ENCODE data around the gene REX1BD. TPM values are rescaled to one million over a fixed set of nuclear protein-coding genes. Genes with fewer than 3 reads are reported as not detected.
A peak's percentile ranks its signal among the peaks of the same experiment; 100 is the strongest.

Gene REX1BD
- total and polyA plus RNA-seq, 5 donors from 2014 or later = 87.4 to 163 (median 144) TPM

- Histone ChIP-seq H3K4me3 (ENCODE audit: low read depth, low read length) (no peak overlapping the region), H3K9me3 (ENCODE audit: control insufficient read depth in 2 of 2, low read length in 2 of 2) (no peaks in the 10 kb centered on the region), H3K4me1 (ENCODE audit: control insufficient read depth, insufficient read depth, low read length, poor library complexity, severe bottlenecking) (peaks cover 39% of the 10 kb centered on the region), H3K36me3 (ENCODE audit: control insufficient read depth, insufficient read depth, low read length) (no peaks in the 10 kb centered on the region), H3K27me3 (ENCODE audit: control insufficient read depth, insufficient read depth, low read length) (peaks cover 23% of the 10 kb centered on the region), H3K27ac (ENCODE audit: insufficient read depth, low read length, poor library complexity, severe bottlenecking) (no peak overlapping the region)
- H3K27ac Mint-ChIP-seq = no peak overlapping the region
- peaks cover 70% of the 10 kb centered on the region for H3K27me3 Mint-ChIP-seq
- DNase-seq (no peak), ATAC-seq (ENCODE audit: low read depth in 2 of 2) (no peak)
- no peak overlapping the region for H3K4me3 Mint-ChIP-seq
- peaks cover 3% of the 10 kb centered on the region for H3K36me3 Mint-ChIP-seq
- H3K9me3 Mint-ChIP-seq = peaks cover 0 to 2% (median 0%) of the 10 kb centered on the region in 7 donors
- H3K4me1 Mint-ChIP-seq = peaks cover 0 to 30% (median 8%) of the 10 kb centered on the region in 4 donors
These were observed 21.6 kb downstream of the REX1BD start for GRCh38 chr19:18610245-18610555.

- H3K4me3 Mint-ChIP-seq = peak overlapping the region in 3 of 4 donors; percentile 43 to 74 (median 63)
- ATAC-seq (ENCODE audit: low read depth in 2 of 2) (no peak), DNase-seq (no peak)
- peak overlapping the region in 1 of 3 donors; percentile 62 for H3K27ac Mint-ChIP-seq
- Histone ChIP-seq H3K4me3 (ENCODE audit: low read depth, low read length) (no peak overlapping the region), H3K9me3 (ENCODE audit: control insufficient read depth in 2 of 2, low read length in 2 of 2) (no peaks in the 10 kb centered on the region), H3K36me3 (ENCODE audit: control insufficient read depth, insufficient read depth, low read length) (no peaks in the 10 kb centered on the region), H3K27ac (ENCODE audit: insufficient read depth, low read length, poor library complexity, severe bottlenecking) (no peak overlapping the region), H3K27me3 (ENCODE audit: control insufficient read depth, insufficient read depth, low read length) (peaks cover 23% of the 10 kb centered on the region), H3K4me1 (ENCODE audit: control insufficient read depth, insufficient read depth, low read length, poor library complexity, severe bottlenecking) (peaks cover 39% of the 10 kb centered on the region)
- peaks cover 3% of the 10 kb centered on the region for H3K36me3 Mint-ChIP-seq
- H3K27me3 Mint-ChIP-seq = peaks cover 70% of the 10 kb centered on the region
- peaks cover 0 to 26% (median 4%) of the 10 kb centered on the region in 4 donors for H3K4me1 Mint-ChIP-seq
- peaks cover 0 to 2% (median 0%) of the 10 kb centered on the region in 7 donors for H3K9me3 Mint-ChIP-seq
These were observed 22.1 kb downstream of the REX1BD start for GRCh38 chr19:18610556-18611326.

- H3K4me3 Mint-ChIP-seq = peak overlapping the region; percentile 43 to 82 (median 54)
- peaks cover 39% of the 10 kb centered on the region for H3K4me1 ChIP-seq (ENCODE audit: control insufficient read depth, insufficient read depth, low read length, poor library complexity, severe bottlenecking)
- peaks cover 24% of the 10 kb centered on the region for H3K27me3 ChIP-seq (ENCODE audit: control insufficient read depth, insufficient read depth, low read length)
- H3K36me3 Mint-ChIP-seq = peaks cover 3% of the 10 kb centered on the region
- H3K4me1 Mint-ChIP-seq = peaks cover 0 to 26% (median 4%) of the 10 kb centered on the region in 4 donors
- no peak for ATAC-seq (ENCODE audit: low read depth in 2 of 2)
- H3K9me3 Mint-ChIP-seq = peaks cover 0 to 2% (median 0%) of the 10 kb centered on the region in 7 donors
- H3K36me3 ChIP-seq (ENCODE audit: control insufficient read depth, insufficient read depth, low read length) = no peaks in the 10 kb centered on the region
- H3K27me3 Mint-ChIP-seq = peaks cover 77% of the 10 kb centered on the region
- H3K9me3 ChIP-seq (ENCODE audit: control insufficient read depth in 2 of 2, low read length in 2 of 2) = no peaks in the 10 kb centered on the region
- peak overlapping the region in 1 of 3 donors; percentile 62 for H3K27ac Mint-ChIP-seq
- DNase-seq = no peak
- no peak overlapping the region for H3K4me3 ChIP-seq (ENCODE audit: low read depth, low read length)
- H3K27ac ChIP-seq (ENCODE audit: insufficient read depth, low read length, poor library complexity, severe bottlenecking) = no peak overlapping the region
These were observed 22.9 kb downstream of the REX1BD start for GRCh38 chr19:18611327-18612050.

GRCh38 chr19:18612051-18612771 is 23.6 kb downstream of the REX1BD start:
- Mint-ChIP-seq H3K36me3 (peaks cover 3% of the 10 kb centered on the region), H3K4me3 (peak overlapping the region; percentile 38 to 82 (median 65)), H3K27ac (no peak overlapping the region), H3K27me3 (peaks cover 82% of the 10 kb centered on the region), H3K4me1 (peaks cover 0 to 26% (median 4%) of the 10 kb centered on the region in 4 donors), H3K9me3 (peaks cover 0 to 2% (median 0%) of the 10 kb centered on the region in 7 donors)
- Histone ChIP-seq H3K4me1 (ENCODE audit: control insufficient read depth, insufficient read depth, low read length, poor library complexity, severe bottlenecking) (peaks cover 37% of the 10 kb centered on the region), H3K27me3 (ENCODE audit: control insufficient read depth, insufficient read depth, low read length) (peaks cover 24% of the 10 kb centered on the region), H3K27ac (ENCODE audit: insufficient read depth, low read length, poor library complexity, severe bottlenecking) (no peak overlapping the region), H3K36me3 (ENCODE audit: control insufficient read depth, insufficient read depth, low read length) (no peaks in the 10 kb centered on the region), H3K4me3 (ENCODE audit: low read depth, low read length) (peak overlapping the region; percentile 26), H3K9me3 (ENCODE audit: control insufficient read depth in 2 of 2, low read length in 2 of 2) (no peaks in the 10 kb centered on the region)
- no peak for DNase-seq
- ATAC-seq (ENCODE audit: low read depth in 2 of 2) = no peak

GRCh38 chr19:18612772-18613588 is 24.4 kb downstream of the REX1BD start, which contains the start of gene TMEM59L:
Gene TMEM59L (plus strand): TSS chr19:18612870. CDS start chr19:18612959, 89 bp downstream.
- DNase-seq = peak in 2 of 3 donors; percentile 42 to 53
- H3K9me3 ChIP-seq (ENCODE audit: control insufficient read depth in 2 of 2, low read length in 2 of 2) = no peaks in the 10 kb centered on the region
- Mint-ChIP-seq H3K4me3 (peak within 1 kb of the TSS; percentile 68 to 84 (median 79)), H3K9me3 (peaks cover 0 to 2% (median 0%) of the 10 kb centered on the region in 7 donors), H3K36me3 (peaks cover 3% of the 10 kb centered on the region), H3K27ac (no peak within 1 kb of the TSS), H3K4me1 (peaks cover 0 to 24% (median 4%) of the 10 kb centered on the region in 4 donors), H3K27me3 (peaks cover 81% of the 10 kb centered on the region)
- peak within 1 kb of the TSS; percentile 26 for H3K4me3 ChIP-seq (ENCODE audit: low read depth, low read length)
- H3K27me3 ChIP-seq (ENCODE audit: control insufficient read depth, insufficient read depth, low read length) = peaks cover 24% of the 10 kb centered on the region
- H3K4me1 ChIP-seq (ENCODE audit: control insufficient read depth, insufficient read depth, low read length, poor library complexity, severe bottlenecking) = peaks cover 33% of the 10 kb centered on the region
- ATAC-seq (ENCODE audit: low read depth in 2 of 2) = peak in 1 of 2 donors; percentile 40
- H3K36me3 ChIP-seq (ENCODE audit: control insufficient read depth, insufficient read depth, low read length) = no peaks in the 10 kb centered on the region
- no peak within 1 kb of the TSS for H3K27ac ChIP-seq (ENCODE audit: insufficient read depth, low read length, poor library complexity, severe bottlenecking)

GRCh38 chr19:18613589-18614234 is 25.1 kb downstream of the REX1BD start:
- Histone ChIP-seq H3K27me3 (ENCODE audit: control insufficient read depth, insufficient read depth, low read length) (peaks cover 22% of the 10 kb centered on the region), H3K27ac (ENCODE audit: insufficient read depth, low read length, poor library complexity, severe bottlenecking) (no peak overlapping the region), H3K4me1 (ENCODE audit: control insufficient read depth, insufficient read depth, low read length, poor library complexity, severe bottlenecking) (peaks cover 33% of the 10 kb centered on the region), H3K36me3 (ENCODE audit: control insufficient read depth, insufficient read depth, low read length) (no peaks in the 10 kb centered on the region), H3K4me3 (ENCODE audit: low read depth, low read length) (no peak overlapping the region), H3K9me3 (ENCODE audit: control insufficient read depth in 2 of 2, low read length in 2 of 2) (no peaks in the 10 kb centered on the region)
- peaks cover 78% of the 10 kb centered on the region for H3K27me3 Mint-ChIP-seq
- H3K4me3 Mint-ChIP-seq = peak overlapping the region; percentile 67 to 88 (median 74)
- H3K4me1 Mint-ChIP-seq = peaks cover 0 to 24% (median 4%) of the 10 kb centered on the region in 4 donors
- peaks cover 3% of the 10 kb centered on the region for H3K36me3 Mint-ChIP-seq
- peaks cover 0 to 1% (median 0%) of the 10 kb centered on the region in 7 donors for H3K9me3 Mint-ChIP-seq
- DNase-seq (no peak), ATAC-seq (ENCODE audit: low read depth in 2 of 2) (no peak)
- H3K27ac Mint-ChIP-seq = no peak overlapping the region
